IPS DF 4.7 (cell line): ENCODE measurements around the gene PPFIBP2.

Experiments
- DNase-seq: peaks from one replicate; pipeline ENCODE4 v3.0.0-alpha.2; 2013; ENCODE audit warnings: low spot score; ENCODE audit errors: extremely low read depth

The PPFIBP2 gene

DNA sequence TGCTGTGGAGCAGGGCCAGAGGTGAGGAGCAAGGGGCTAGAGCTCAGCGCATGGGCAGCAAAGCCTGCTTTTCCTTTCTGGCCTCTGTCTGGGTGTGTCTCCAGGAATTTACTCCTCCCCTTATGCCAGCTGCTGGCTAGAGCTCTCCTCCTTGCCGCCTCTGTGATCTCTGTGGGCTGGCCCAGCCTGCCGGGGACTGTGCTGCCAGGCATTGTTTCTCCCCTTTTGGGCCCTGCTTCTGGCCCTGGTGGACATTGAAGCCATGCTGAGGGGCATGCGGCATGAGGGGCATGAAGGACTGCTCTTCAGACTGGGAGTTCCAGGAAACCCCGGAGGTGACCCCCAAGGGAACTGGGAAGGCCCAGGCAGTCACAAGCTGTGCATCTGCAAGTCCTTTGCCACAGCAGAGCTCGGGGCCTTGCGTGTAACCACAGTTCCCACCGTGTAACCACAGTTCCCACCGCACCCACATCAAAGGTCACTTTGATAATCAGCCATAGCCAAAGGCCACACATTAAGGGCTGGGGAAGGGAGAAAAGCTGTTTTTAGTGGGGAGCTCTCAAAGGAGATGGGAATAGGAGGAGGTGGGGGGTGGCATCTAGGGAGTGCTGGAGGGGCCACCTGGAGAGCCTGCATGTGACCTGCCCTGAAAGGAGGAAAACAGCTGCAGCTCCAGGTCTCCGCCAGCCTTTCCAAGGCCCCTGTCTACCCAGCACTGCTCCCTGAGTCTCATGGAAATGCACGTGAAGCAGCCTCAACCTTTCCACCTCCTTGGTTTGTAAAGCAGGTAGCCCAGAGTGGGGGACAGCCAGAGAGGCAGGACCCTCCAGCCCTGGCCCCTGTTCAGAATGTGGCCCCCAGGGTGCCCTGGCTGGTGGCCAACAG lies 62.3 kb downstream of the PPFIBP2 start:
- no peak for DNase-seq

DNA sequence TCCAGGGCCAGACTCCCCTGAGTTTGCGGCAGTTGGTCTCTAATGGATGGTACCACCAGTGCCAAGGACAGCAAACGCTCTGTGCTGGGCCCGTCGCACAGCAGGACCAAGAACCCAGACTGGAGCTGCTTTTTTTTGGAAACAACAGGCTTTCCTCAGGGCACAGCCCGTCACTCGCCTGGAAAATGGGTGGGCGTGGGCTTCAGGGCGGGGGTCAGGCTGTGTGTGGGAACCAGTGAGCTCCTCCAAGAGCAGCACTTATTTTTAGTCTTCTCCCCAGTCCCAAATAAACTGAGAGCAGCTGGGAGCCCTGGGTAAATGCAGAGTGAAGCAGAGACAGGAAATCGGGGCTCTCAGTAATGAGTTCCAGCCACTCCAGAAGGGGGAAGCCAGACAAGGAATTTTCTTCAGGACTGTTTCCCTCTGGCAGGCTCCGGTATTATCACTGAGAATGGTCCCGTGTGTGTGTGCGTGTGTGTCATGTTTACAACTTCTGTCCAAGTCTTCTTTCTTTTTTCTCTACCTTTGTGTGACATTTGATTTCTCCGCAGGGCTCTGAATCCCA lies 63.0 kb downstream of the PPFIBP2 start:
- DNase-seq, result no peak

DNA sequence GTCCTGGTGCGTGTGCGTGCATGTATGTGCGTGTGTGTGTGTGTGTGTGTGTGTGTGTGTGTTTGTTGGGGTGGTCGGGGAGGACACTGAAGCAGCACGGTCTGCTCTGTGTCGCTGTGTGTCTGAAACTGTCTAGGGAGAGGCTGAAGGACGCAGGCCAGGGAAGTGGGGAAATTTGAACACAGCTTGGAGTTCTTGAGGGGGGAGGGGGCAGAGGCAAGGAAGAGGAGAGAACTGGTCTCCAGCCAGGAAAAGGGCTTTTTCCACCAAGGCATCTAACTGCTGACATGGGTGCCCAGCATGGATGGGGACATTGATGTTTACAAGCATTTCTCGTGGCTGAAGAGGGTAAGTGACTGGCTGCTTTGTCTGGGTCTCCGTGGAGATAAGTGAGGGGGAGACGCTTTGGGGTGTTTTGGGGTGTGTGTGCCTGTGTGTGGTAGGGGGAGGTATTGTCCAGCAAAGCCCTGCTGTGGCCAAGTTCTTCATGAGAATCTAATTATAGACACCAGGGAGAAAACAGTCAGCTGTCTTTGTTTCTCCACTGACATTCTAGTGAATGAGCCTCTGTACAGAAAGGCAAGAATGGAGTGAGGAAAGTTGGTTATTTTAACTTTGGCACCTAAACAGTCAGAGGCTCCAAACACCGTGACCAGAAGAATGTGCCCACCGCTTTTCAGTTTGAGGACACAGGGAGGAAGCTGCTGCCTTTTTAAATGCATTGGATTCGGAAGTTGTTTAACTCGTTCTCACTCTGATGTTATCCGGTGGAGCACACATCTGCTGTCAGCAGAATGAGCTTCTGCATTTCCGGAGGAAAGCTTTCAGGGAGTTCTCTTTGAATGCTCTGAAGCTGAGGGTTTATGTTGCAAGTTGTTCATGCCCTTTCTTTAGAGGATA lies 63.7 kb downstream of the PPFIBP2 start:
- DNase-seq, result no peak

DNA sequence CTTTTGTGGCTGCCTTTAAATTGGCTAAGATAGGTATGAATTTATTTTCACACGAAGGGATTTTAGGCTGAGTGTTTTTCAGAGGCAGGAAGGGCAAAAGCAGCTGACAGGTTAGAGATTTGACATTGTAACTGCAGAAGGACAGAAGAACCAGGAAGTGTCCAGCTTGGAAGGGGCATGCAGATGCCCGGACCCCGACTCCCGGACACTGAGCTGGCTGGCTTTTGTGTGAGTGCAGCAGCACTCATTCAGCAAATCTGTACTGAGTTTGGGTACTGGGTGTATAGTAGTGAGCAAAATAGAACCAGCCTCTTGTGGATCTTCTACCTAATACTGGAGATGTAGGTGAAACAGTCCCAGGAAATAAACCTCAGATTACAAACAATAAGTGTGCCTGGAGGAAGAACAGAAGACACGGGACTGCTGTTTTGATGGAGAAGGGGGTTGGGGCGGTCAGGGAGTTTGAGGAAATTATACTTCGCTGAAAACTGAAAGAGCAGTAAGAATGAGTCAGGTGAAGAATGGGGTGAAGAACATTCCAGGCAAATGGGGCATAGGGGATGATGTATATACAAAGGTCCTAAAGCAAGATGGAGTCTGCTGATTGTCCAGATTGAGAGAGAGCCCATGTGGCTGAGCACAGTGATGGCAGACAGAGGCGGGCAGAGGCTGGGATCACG lies 64.6 kb downstream of the PPFIBP2 start:
- no peak for DNase-seq

DNA sequence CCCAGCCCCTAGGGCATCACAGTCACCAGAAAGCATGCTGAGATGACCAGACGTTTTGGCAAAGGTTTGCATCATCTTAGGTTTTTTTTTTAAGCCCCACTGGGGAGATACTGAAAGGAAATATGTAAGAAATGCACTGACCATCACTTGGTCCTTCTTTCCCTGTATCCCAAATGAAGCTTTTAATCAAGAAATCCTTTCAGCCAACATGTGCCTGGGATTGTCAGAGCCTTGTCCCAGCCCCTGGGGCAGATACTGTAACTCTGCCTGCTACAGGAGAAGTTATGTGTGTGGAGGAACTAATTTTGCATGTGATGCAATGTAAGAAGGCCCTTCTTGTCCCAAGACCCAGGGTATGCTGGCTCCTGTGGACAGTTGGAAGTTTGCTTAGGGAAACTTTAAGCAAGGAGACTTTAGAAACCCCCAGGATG lies 65.6 kb downstream of the PPFIBP2 start:
- no peak for DNase-seq

DNA sequence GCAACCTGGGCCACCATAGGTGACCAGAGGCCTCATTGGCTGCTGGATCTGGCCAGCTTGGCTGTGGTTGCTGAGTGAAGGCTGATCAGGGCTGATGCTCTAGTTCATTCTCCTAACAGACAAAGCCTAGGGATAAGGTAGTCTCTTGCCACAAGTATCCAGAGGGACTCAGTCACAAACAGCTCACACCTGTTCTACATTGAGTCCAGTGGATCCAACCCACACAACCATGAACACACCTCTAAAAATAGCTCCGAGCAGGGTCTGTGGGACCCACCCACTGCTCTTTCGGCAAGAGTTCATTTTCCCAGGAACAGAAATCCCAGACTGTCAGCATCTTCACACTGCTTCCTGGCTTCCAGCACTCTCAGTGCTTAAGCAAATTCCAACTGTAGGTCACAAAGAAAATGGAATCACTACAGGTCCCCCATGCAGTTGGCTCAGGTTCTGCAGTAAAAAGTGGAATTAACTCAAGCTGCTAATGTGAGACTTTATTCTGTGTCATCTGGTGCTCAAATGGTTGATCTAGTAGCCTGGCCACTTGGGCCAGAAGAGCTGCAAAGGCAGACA lies 67.3 kb downstream of the PPFIBP2 start:
- no peak for DNase-seq

DNA sequence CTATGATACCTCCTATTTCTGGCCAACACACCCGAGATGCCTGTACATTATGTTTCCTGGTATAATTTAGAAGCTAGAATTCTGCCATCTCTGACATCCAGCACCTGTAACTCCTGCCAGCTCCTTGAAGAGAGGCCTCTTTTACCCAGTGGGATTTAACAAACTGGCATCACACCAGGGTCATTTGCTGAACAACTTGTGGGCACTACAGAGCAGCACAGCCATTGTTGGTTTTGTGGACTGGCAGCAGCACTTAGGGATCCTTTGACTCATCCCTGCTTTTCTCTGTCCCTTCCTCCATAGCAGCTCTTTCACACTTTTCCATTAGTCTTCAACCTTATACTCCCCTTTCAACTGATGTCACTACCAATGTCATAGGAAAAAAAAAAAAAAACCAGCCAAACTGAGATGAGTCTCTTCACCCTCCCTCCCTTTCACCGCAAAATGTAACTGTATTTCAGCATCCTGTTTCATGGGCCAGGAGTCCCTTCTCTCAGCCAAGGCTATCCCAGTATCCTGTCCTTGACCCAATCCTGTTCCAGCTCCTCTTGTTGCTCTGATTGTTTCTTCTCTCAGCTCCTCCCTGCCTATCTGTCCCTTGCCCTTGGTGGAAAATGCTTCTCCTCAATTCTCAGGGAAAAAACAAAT lies 68.7 kb downstream of the PPFIBP2 start:
- no peak for DNase-seq

DNA sequence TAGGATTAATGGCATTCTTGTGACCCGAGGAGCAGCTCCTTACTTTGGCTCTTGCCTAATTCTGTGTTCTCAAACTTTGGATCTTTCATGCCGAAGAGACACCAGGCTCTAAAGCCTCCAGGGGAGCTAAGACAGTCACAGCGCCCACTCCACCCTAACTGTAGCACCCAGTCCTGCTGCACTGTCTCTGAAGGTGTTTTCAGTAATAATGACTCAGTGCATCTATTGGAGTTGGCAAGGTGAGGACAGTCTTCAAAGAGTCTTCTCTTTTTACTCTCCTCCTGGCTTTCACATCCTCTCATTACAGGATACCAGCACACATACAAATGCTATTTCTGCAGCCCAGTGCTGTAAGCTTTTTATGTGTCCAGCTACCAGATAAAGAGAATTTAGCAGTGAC lies 69.4 kb downstream of the PPFIBP2 start:
- no peak for DNase-seq

DNA sequence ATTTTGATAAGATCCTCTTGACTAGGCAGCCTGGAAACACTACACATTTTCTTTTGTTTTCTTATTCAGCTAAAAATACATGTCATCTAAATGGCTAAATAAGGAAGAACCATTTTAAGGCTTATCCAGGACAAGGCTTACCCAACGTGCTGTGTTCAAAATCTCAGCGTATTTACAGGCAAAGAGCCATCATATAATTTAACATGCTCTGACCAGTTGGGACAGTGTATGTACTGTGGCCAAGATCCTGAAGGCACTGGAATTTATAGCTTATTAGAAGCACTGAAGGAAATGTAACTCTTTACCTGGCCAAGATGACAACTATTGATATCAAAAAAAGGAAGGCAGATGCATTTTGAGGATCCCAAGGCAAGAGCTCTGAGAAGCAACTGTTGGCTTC lies 71.1 kb downstream of the PPFIBP2 start:
- DNase-seq, result no peak

DNA sequence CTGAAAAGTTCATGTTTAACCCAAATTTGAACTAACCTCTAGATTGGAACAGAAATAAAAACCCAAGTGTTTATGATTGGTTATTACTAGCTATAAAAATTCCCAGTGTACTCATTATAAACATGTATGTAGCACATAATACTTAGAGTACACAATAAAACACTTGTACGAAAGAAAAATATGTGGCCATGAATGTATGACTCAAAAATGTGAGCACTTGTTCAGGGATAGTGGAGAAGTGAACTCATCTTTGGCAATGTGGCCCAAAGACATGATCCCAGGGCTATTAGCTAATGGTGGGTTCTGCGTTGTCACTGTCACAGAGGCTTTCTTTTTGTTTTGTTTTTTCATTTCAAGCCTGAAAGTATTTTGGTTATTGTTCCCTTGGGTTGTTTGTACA lies 72.0 kb downstream of the PPFIBP2 start:
- no peak for DNase-seq

DNA sequence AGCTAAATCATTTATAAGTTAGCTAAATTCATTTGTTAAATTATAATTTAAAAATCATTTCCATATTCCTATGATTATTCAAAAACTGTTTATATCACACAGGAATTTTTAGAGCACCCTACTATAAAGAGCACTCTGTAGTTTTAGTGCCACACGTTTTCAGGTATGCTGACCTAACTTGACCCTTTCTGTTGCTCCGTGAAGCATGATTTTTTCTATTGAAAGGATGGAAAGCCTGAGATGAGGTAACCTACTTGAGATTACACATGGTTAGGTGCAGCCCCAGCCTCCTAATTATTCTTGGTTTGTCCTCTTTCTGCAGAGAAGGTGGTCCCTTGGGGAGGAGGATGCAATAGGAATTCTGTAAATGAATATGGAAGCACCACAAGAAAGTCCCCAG lies 72.6 kb downstream of the PPFIBP2 start:
- no peak for DNase-seq

DNA sequence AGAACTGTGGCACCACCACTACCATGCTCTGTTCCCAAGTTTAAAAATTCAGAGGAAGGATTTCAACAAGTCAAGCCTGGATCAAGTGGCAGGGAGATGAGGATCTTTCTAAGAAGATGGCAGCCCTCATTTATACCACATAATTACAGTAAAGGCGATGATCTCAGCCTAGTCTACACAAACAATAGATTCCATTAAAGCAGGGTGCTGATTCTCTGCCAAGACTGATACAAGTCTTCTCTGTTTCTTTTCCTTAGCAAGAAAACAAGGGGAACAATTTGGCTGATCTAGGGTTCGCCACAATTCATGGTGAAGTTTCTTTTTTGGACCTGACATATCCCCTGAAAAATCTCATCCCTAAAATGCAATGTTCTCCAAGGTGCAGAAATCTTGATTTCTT lies 73.9 kb downstream of the PPFIBP2 start:
- no peak for DNase-seq

DNA sequence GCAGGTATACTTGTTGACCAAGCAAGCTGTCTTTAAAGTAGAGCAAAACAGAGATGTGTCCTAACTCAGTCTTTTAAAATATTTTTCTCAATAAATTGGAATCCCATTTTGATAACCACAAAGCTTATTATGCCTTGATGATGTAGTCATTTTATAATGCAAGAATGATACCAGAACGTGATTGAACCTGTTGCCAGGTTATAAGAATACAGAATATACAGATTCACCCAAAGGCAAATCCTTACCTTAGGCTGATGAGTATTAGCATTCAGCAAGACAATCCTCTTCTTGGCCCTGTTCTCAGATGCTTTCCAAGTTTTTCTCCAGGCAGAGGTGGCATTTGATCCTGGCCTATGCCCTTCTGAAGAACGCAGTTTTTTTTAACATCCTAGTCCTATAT lies 76.1 kb downstream of the PPFIBP2 start:
- no peak for DNase-seq

DNA sequence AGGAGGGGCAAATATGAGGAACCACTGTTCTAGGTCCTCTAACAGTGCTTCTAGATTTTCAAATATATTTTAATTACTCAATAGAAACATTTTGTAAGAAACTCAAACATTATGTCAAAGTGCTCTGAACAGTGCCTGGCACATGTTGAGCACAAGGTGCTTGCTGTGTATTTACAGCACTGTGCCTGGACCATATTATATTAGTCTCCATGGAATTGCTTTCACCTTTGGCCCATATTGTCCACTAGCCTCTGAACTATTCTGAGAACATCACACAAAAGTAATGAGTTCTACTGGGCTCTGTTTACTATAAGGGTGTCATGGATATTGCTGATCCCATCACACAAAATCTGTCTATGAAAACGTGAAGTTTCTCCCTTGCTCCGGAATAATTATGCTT lies 76.7 kb downstream of the PPFIBP2 start:
- DNase-seq, result no peak

DNA sequence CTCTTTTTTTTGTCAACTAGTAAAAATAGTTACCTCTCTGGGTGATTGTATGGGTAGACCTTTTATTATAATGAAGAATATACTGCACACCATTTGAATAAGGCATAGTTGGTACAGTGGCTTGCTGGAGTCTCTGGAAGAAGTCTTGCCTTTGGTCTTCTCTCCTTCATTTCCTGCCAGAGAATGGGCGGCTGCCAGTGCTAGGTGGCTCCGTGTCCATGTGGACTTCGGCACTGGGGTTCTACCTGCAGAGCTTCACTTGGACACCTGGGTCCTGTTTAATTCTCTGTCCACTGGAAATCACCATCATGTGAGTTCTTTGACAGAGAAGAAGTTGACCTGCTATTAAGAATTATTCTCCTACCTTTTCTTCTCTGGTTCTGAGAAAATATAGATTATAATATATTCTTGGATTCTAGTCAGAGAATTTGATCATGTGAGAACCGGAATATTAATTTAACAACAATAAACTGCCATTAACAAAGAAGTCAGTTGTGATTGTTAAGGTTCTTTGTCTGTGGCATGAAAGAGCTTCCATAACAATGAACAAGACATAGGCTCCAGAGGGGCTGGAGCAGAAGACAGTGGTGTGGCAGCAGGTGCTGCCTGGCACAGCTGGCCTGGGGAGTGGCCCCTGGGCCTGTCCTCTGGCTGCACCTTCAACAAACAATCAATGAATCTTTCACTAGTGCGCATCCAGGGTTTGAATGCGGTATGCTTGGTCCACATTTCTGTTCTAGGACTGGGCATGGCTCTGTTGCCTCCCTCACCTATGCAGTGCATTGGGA lies 77.5 kb downstream of the PPFIBP2 start:
- no peak for DNase-seq

DNA sequence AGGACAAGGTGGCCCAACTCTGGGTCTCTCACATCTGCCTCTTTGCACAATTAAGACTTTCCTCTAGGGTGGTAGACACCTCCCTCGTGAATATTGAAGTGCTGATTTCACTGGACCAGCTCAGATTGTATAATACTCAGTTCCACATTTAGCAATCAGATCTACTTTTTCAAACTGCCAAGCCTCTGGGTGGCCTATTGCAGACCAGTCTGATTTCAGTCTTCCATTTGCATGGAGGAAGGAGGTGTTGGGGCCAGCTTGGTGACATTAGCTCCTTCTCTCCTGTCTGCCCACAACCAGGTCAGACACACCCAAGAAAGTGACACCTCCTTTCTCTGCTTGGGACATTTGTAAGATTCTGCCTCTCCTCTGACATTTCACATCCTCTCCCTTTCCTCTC lies 78.2 kb downstream of the PPFIBP2 start:
- DNase-seq, result no peak

DNA sequence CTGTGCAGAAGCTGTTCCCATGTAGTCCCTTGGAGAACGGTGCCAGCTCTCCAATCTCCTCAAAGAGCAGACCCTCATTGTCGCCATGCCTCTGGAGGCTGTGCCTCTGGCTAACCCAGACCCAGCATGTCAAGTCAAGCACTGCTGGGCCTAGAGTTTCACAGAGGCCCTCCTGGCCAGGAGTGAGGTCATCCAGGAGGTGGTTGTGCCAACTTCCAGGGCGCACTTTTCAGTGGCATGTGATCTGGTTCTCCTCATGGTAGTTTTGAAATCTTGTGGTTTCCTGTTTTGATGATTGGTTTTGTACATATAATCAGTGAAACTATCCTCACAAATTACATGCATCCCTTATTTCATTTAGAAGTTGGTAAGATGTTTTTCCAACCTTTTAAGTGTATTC lies 78.9 kb downstream of the PPFIBP2 start:
- DNase-seq, result no peak

DNA sequence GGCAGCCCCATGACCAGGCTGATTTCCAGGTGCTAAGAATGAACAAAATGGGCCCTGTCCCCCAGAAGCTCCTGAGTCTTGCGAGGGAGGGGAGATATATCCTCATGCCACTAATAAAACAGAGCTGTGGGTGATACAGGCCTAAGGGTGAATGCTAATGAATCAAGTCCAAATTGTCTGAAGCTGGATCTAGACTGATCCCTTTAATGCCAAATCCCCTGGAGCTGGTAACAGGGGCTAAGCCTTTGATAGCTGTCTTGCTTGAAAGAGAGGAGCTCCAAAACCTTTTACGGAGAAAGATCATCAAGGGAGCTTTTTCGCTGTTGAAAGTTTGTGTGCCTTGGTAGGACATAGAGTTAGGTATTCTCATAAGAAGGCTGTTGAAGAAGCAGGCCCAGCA lies 79.7 kb downstream of the PPFIBP2 start:
- no peak for DNase-seq

DNA sequence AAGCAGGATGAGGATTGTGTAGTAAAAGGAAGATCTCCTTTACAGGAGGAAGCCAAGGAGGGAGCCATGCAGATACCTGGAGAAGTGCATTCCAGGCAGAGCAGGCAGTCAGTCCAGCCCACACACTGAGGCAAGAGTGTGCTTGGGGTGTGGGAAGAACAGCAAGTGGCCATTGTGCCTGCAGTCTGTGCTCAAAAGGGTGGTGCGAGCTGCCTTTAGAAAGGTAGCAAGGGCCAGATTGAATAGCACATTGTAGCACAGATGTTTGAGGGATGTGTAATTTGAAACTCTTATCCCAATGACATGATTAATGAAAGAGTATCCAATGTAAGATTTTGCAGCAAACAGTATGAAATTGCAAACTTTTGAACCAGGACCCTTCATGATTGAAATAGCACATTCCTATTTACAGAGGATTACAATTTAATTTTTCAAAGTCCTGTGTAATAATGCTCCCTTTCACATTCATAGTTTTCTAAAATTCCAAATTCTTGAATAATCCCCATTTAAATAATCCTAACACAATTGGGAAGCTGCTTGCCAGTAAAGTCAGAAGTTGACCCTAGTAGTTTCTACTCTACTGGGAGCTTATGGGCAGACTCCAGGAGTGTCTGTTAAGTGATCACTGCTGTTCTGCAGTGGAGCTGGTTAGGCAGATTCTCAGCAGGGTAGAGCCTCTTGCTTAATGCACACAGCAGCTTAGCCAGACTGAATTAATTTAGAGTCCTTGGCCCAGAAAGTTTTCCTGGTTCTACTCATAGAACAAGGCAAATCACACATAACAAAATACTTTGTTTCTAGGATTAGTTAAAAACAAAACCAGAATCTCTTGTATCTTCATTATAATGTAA lies 81.4 kb downstream of the PPFIBP2 start:
- DNase-seq, result no peak
